Head of caudate nucleus (tissue), 42 donors: ENCODE results near the gene RIMS1.

Experiments
- DNase-seq, 42 donors: peaks; one replicate each; pipeline versions ENCODE4 v3.0.0 to v3.0.0-alpha.2; 2020 to 2021; ENCODE audit warnings: mixed read lengths in 7 of 42
- intact Hi-C: fragments of 100-400 bp; cut with DNase I; formaldehyde crosslinking; loops from one replicate; pipeline ENCODE4 v1.15.0; 2022

The RIMS1 gene

DNA sequence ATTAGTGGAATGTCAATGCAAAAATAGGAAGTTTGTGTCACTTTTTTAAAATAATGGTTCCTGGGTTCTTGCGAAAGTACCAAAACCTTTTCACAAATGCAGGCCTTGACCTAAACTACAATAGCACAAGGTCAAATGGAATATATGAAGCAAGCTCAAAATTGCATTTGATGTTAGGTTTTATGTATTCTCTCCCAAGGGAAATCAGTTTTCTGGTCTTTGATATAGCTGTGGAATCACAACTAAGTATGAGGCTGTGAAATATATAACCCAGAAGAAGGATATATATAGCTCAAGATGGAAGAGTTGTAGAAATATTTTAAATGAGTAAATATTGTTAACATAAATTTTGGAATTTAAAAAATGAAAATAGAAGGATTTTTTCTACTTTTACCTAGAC lies 327.3 kb downstream of the RIMS1 start:
- intact Hi-C loops: no loop called here

DNA sequence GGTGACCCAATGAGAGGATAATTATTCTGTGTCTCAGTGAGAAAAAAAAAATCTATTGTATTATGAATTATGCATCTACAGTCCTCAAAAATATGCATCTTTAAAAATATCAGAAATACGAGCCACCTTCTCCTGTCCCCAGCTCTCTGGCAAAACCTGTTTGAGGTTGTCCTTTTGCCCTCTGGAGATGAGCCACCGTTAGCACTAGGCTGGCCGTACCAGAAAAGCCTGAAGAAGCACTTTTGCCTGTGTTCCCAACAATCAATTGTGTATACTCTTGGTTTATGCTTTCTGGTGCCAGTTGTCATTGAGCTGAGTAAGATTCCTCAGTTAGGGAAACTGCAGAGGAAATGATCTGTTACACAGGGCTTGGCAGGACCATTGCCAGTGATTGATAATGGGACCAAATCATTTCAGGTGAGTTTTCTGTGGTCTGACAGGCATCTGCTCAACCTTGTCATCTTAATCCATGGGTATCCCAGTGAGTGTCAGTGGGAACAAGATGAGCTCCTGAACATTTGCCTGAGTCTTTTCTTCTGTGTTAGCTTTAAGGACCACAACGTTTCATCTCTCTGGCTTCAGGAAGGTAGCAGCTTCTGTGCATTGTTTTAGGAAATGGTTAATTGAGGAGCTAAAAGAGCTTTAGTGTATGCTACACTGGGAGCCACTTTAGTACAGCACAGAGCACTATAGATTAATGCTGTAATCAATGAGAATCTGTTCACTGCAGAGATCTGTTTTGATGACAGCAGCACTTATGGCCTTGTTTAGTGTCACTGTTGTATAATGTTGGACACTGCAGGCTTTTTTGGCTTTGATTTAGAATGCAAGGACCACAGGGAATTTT lies 330.1 kb downstream of the RIMS1 start:
- no peak for DNase-seq

More for the DNA sequence above, 327.3 kb downstream of the RIMS1 start:
- DNase-seq: no peak

DNA sequence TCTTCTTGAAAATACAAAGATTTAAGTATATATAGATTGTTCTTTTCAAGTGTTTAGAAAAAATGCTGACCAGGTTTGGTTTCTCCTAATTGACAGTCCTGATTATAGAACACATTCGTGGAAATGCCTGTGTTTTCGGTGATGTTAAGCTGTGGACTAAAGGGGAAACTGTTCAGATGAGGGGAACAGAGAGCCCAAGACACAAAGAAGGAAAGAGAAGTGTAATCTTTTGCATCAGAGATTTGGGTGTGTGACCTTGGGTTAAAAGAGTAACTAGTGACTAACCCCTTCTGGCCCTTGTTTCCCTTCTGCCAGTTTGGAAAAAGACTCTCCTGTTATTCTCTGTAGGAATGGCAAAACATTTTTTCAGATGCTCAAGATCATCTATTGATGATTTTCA lies 331.3 kb downstream of the RIMS1 start:
- intact Hi-C loops: no loop called here
- DNase-seq: no peak

More for the DNA sequence above, 330.1 kb downstream of the RIMS1 start:
- intact Hi-C loops: no loop called here

DNA sequence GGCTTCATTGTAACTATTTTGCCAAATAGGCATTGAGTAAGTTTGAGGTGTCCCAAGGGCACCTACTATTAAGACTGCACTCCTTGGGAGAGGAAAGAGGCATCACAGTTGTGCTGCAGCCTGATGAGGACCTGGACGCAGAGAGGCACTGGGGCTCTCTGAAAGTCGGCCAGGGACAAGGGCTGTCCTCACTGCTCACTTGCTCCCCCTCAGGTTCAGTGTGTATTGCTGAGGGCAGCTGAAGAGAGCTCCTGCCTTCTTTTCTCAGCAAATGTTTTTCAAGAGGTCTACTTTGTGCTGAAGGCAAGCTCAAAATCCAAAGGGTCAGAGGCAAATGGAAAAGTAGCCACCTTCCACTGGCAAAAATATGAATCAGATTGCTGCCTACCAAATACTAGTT lies 331.8 kb downstream of the RIMS1 start:
- peak in 21 of 42 donors; percentile 3 to 45 (median 18) for DNase-seq
- intact Hi-C loops: no loop called here

DNA sequence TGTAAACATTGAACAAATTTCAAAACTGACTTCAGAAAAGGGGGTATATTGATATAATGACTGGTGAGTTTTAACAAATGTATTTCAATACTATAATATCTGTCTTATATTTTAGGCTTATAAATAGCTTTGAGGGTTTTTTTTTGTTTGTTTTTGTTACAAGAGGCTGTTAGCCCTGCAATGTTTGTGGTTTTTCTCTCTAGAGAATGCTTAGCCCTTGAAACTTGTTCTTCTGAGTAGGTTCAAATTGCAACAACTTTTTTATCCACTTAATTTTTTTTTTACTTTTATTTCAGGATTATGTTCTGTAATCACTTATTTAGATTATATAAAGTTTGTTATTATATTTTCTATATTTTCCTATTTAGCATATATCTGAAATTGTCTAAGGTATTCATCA lies 333.2 kb downstream of the RIMS1 start:
- intact Hi-C loops: no loop called here
- no peak for DNase-seq

DNA sequence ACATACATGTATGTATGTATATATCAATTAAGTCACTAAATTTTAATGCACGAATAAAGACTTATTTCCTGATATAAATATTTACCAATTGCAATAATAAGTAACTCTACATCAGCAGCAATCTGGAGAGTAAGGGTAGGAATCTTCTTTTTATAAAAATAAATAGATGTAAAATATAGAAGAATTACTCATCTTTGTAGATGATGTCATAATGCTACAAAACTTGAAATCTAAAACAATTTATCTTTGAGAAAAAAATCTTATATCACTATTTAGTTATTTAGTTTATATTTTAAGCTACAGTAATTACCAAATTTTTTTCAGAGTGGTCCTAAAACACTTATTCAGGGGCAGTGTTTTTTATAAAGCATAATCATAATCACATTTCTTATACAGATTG lies 351.7 kb downstream of the RIMS1 start:
- DNase-seq: no peak
- intact Hi-C loops: no loop called here

DNA sequence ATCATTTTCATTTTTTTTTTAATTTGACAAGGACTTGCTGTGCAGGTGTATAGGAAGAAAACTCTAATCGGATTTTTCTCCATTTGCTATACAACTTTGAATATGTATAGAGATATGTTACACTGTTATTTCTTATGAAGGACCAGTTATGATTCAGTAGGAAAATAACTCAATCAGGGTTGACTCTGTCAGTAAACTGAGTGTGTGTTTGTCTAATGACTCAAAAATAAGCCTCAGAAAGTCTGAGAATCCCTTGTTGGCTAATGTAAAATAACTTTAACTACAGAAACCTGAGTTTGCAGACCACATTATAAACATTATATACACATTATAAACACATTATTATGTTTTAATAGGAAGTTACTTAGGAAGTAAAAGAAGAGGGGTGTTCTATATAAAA lies 352.6 kb downstream of the RIMS1 start:
- intact Hi-C loops: no loop called here
- no peak for DNase-seq

DNA sequence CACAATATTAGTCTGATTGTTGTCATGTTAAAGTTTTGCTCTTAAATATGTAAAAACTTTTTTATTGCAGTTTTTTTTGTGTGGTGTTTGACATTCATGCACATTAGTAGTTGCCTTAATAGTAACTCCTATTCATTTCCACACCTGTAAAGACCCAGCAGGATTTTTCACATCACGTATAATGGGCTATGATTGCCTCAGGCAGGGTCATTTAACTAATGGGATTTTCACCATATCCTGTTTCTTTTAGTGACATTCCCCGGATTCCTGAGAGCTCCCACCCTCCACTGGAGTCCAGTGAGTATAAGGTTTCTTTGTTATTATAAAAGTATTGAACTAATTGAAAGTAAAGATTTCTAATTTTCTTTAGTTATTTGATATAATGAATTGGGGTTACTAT lies 359.2 kb downstream of the RIMS1 start:
- intact Hi-C loops: no loop called here
- DNase-seq: no peak

DNA sequence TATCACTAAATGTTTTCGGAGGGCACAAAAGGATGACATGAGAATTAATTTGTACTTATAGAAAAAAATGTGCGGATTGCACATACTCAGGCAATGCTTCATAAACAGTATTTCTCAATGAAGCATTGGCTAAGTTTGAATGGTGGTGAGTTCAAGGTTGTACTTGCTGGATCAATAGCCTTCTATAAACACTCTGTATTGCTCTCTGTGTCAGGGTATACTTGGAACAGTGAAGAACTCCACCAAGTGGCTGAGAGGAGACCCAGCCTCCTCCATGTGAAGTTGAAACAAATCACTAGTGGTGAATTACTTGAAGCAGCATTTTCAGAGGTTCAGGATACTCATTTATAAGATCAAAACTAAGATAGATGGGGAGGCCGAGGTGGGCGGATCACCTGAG lies 360.6 kb downstream of the RIMS1 start:
- DNase-seq: no peak
- intact Hi-C loops: no loop called here

DNA sequence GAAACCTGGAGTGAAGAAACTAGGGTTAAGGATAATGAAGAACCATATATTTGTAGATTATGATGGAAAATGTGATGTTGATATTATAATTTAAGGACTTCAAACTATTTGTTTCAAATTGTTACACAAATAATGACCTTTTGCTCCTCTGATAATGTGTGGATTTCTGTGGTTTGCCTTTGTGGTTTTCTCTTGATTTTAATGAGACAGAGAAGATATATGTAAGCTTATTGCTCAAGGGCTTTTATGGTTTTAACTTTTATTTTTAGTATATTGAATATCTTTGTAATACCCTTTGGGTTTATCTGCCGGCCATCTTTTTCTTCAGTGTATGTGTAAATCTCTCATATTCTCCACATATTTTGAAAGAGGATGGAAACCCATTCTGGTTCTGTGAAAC lies 362.3 kb downstream of the RIMS1 start:
- intact Hi-C loops: no loop called here
- no peak for DNase-seq

DNA sequence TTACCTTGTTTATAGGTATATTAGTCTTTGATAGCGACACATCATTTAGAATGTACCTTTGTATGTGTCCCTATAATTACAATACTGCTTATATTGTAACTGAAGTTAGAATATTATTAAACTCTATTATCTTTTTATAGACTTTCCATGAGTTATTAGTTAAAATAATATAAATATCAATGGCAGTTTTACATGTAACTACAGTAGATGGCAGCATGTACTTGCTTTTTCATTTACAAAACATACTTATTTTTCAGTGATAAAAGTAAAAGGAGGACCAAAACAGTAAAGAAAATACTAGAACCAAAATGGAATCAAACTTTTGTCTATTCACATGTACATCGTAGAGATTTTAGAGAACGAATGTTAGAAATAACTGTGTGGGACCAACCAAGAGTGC lies 364.3 kb downstream of the RIMS1 start:
- intact Hi-C loops: no loop called here
- DNase-seq: no peak

DNA sequence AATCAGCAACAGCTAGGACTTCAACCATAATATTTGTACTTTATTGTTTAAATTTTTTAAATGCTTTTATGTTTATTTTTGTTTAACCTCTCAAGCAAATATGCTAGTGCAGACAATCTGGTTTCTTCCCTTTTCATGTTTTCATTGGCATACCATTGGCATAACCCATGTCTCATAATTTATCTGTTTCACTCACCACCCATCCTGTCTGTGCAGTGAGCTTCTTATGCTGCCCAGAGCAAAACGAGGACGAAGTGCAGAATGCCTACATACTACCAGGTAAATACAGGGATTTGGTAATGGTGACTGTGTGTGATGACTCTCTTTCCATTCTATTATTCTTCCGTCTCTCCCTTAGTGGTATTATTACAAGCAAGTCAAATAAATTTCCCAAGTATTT lies 374.1 kb downstream of the RIMS1 start:
- DNase-seq: no peak
- intact Hi-C loops: no loop called here

DNA sequence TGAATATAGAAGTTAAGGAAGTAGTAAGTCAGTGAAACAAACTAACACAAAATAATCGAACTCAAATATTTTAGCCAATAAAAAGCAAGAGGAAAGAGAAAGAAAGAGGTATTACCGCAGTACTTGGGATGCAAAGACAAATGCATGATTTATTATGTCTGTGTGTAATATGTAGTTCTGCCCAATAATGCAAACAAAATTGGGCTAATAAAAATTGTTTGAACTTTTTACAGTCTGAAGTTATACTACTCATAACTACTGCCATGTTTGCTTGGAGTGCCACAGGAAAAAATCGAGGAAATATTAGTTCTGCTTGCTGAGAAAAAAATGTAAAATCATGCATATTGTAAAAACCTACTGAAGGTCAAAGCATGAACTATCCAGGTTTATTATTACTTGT lies 375.2 kb downstream of the RIMS1 start:
- no peak for DNase-seq
- intact Hi-C loops: no loop called here

DNA sequence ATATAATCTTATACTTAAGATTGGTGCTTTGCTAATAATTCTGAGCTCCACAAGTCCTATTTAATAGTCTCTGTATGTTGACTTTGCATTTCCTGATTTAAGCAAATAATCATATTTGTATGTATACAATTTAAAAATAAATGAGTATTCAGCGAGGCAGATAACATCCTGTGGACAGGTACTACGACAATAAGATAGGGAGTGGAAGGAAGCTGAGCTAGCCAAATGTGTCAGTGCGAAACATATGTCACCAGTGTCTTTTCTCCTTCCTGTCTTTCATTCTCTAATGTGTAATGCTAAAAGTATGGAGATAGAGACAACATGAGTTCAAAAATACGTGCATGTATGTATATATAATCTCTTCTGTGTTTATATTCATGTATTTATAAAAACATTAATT lies 375.9 kb downstream of the RIMS1 start:
- intact Hi-C loops: no loop called here
- no peak for DNase-seq

DNA sequence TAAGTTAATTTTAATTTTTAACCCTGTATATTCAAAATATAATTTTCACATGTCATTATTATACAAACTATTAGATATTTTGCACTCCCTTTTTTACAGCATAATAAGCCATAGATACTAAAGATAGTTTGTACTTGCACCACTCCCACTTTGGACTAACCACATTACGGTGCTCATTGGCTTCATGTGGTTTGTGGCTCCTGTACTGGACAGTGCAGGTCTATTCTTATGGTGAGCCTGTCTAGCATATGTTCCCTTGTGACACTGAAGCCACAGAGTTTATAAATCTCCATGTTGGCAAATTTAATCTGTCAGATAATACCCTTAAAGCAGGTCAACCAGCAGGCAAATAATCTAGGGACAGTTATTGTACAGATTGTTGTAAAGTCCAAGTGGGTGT lies 381.1 kb downstream of the RIMS1 start:
- DNase-seq: no peak
- intact Hi-C loops: no loop called here

DNA sequence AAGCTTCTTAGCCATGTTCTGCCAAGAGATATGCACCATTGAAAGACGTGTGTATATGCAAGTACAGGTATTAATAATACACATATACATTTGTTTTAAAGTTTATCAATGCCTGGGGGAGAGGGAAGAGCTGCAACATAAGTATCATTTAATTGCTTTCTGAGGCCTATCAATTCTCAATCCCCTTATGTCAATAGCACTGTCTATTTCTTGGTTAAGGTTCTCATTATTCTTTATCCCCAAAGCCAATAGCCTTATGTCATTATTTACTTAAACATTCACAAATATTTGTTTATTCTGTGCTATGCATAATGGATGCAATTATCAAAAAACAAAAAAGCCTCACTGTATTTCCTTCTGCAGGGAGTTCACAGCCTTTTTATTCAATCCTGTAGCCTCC lies 385.2 kb downstream of the RIMS1 start:
- DNase-seq: no peak
- intact Hi-C loops: no loop called here

DNA sequence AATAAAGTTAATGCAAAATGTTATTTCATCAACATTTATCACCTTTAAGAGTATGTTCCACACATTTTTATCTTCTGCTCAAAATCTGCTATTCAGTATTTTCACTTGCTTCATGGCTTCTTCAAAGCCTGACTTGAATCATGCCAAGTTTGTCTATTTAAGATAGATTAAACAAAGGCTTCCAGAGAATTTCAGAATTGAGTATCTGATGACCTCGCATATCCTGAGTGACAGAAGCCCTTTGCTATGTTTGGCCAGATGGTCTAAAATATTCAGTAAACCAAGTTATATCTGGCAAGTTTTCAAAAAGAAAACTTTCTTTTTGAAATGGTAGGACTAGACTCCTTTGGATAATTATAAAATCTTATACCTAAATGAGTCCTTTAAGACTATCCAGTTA lies 386.6 kb downstream of the RIMS1 start:
- no peak for DNase-seq
- intact Hi-C loops: no loop called here

DNA sequence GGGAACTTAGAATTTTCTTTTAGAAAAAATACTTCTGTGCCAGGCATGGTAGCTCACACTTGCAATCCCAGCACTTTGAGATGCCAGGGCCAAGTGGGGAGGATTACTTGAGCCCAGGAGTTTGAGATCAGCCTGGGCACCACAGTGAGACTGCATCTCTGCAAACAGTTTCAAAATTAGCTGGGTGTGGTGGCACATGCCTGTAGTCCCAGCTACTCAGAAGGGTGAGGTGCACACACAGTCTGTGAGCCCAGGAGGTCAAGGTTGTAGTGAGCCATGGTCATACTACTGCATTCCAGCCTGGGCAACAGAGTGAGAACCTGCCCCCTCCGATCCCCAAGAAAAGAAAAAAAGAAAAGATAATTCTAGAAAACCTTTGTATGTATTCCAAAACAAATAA lies 389.5 kb downstream of the RIMS1 start:
- intact Hi-C loops: no loop called here
- DNase-seq: no peak

DNA sequence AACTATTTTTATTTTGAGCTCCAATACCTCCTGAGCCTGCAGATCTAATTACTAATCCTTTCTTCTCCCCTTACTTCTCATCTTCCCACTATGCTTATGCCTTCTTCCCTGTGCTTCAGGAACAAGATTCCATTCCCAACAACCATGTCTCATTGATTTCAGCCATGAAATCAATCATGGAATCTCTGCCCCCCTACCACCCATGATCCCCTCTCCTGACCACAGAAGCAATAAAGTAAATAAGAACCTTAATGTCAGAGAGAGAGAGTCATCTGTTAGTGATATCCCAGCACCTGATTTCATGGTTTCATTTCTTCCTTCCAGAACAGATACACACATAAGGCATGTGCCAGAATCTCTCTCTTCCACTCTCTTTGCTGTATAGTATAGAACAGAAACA lies 395.9 kb downstream of the RIMS1 start:
- intact Hi-C loops: no loop called here
- no peak for DNase-seq

DNA sequence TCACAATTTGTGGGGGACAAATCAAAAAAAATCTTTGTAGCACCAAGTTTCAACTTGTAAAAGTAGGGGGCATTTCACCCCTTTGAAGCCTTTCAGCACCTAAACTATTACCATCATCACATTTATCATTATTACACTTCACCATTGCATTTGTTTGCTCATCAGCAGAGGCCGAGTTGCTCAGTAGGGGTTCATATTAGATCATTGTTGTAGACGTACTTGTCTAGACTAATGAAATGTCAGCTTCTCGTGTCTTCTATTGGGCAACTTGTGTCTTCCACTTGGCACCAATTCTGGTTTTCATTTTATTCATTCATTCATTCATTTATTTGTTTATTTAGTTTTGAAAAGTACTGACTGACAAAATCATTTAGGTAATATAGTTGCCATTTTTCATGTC lies 397.2 kb downstream of the RIMS1 start:
- no peak for DNase-seq
- intact Hi-C loops: no loop called here

DNA sequence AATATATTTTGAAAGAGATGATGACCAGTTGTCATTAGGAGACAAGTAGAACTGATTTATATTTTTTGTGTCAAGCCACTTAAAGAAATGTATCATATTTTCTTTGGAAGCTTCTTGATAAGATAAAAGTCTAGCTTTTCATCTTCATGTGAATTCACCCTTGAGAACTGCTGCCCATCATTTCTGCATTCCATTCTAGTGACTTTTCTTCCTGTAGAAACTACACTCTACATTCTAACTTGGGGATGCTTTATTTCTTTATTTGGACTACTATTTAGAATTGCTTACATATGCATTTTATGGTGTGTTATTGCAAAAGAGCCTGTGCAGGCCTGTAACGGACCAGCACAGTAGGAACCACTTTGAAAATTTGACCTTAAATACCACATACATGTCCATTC lies 400.6 kb downstream of the RIMS1 start:
- intact Hi-C loops: no loop called here
- DNase-seq: no peak

DNA sequence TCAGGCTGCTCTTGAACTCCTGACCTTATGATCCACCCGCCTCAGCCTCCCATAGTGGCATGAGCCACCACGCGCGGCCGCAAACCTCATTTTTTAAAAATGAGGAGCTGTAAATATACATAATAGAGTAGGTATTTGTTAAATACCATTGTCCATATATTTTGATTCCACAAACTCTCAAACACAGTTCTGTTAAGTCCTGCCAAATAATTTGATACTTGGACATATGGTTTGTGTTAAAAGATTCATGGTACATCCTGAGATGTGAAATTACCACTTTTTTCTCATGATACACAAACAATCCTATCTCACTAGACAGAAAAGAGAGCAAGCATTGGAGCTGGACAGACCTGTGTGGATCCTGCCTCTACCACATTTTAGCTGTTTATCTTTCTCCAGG lies 401.5 kb downstream of the RIMS1 start:
- intact Hi-C loops: no loop called here
- no peak for DNase-seq
